MG63 (cell line): ENCODE results near the gene MPIG6B. TPM values are rescaled to one million over a fixed set of nuclear protein-coding genes. Genes with fewer than 3 reads are reported as not detected.

ENCODE experiments used
- DNase-seq: peaks from one replicate; pipeline ENCODE4 v3.0.0-alpha.2; 2020
- H3K27me3 ChIP-seq: fragments of 250-450 bp; sonication (Bioruptor Pico); 2 replicates; pipeline ENCODE4 v1.5.1; 2020; ENCODE audit warnings: mild to moderate bottlenecking, moderate library complexity
- H3K36me3 ChIP-seq: fragments of 250-450 bp; sonication (Bioruptor Pico); 2 replicates; pipeline ENCODE4 v1.5.1; 2020; ENCODE audit warnings: mild to moderate bottlenecking, moderate library complexity
- H3K4me3 ChIP-seq: fragments of 250-450 bp; sonication (Bioruptor Pico); 2 replicates; pipeline ENCODE4 v1.5.1; 2020; ENCODE audit warnings: mild to moderate bottlenecking, moderate library complexity
- H3K9me3 ChIP-seq: fragments of 250-450 bp; sonication (Bioruptor Pico); 2 replicates; pipeline ENCODE4 v1.5.1; 2020; ENCODE audit warnings: mild to moderate bottlenecking, moderate library complexity
- total RNA-seq: library from RNA; depleted of rRNA; stranded (reverse); fragments of >200 nt; shearing (Covaris generic); gene quantifications from 2 replicates; pipeline ENCODE4 v1.2.3, GENCODE V29; 2014; ENCODE audit warnings: low replicate concordance

Gene MPIG6B
- total RNA-seq, 1 experiment from 2014 or later, result not detected

- Histone ChIP-seq H3K27me3 (no peaks in the 10 kb centered on the region), H3K36me3 (peaks cover 31% of the 10 kb centered on the region), H3K4me3 (peak within 1 kb of the TSS; percentile 66), H3K9me3 (no peaks in the 10 kb centered on the region)
- DNase-seq, result no peak
Measured at GRCh38 chr6:31728767-31729514, 5.8 kb downstream of the MPIG6B start, which contains the start of gene DDAH2. TSS of gene DDAH2 (minus strand) at chr6:31729299. CDS start at chr6:31729161, 138 bp downstream.

- Histone ChIP-seq H3K4me3 (peak overlapping the region; percentile 66), H3K9me3 (no peaks in the 10 kb centered on the region), H3K36me3 (peaks cover 37% of the 10 kb centered on the region), H3K27me3 (no peaks in the 10 kb centered on the region)
- peak; percentile 73 for DNase-seq
Measured at GRCh38 chr6:31729515-31729978, 6.4 kb downstream of the MPIG6B start.

- H3K36me3 ChIP-seq, result peaks cover 43% of the 10 kb centered on the region
- peak; percentile 83 for DNase-seq
Measured at GRCh38 chr6:31729979-31730630, 6.9 kb downstream of the MPIG6B start.

DNA sequence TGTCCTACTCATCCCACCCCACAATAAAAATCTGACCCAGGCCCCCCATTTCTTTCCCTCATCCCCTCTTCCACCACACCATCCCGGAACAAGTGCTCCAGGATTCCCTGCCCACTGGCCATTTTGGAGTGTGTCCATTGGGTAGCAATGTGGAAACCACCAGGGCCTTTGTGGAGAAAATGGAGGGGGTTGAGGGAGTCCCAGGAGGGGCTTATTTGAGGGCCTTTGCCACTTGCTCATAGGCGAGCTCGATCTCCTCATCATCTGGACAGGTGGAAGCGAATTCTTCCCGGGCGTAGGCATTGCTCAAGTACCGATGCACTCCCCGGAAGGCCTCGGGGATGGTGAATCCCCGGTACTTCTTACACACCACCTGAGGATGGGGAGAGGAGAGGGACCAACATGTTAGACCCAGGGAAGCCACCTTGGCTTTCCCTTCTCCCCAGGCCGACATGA, 7.5 kb downstream of the MPIG6B start:
- DNase-seq, result no peak
- no peaks in the 10 kb centered on the region for H3K9me3 ChIP-seq
- H3K27me3 ChIP-seq, result no peaks in the 10 kb centered on the region
- H3K36me3 ChIP-seq, result peaks cover 45% of the 10 kb centered on the region
- peak overlapping the region; percentile 66 for H3K4me3 ChIP-seq

More at GRCh38 chr6:31729979-31730630, 6.9 kb downstream of the MPIG6B start:
- Histone ChIP-seq H3K27me3 (no peaks in the 10 kb centered on the region), H3K4me3 (peak overlapping the region; percentile 66), H3K9me3 (no peaks in the 10 kb centered on the region)

DNA sequence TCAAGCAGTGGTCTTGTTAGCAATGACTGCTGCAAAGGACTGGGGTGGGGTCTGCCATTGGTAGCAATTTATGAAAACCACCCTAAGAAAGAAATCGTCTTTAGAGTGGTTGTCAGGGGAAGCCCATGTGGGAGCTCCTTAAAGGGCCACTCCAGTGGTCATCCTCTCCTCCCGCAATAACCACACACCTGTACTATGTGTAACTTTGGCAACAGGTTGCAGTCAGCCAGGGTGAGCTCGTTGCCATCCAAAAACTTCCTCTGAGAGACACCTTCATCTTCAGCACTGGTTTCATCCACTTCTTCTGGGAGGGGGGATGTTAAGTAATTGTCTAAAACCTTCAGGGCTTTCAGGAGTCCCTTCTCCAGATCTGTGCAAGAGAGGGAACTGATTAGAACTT, 8.9 kb downstream of the MPIG6B start:
- no peak overlapping the region for H3K4me3 ChIP-seq
- DNase-seq, result no peak
- no peaks in the 10 kb centered on the region for H3K9me3 ChIP-seq
- no peaks in the 10 kb centered on the region for H3K27me3 ChIP-seq
- H3K36me3 ChIP-seq, result peaks cover 45% of the 10 kb centered on the region

DNA sequence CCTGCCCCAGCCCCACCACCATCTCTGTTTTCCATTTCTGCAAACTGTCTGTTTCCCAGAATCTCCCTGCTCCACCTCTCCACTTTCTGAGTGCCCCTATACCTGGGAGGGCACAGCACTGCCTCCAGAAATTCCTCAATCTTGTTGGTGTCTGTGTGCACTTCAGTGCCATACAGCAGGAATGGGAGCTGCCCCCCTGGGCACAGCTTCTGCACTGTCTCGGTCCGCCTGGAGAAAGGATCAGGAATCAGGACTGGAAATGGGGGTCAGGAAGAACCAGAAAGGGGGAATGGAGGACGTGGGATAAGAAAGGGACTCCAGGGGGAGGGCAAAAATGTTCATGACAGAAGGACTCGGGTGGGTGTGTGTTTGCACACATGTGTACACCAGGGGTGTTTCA, 10.6 kb downstream of the MPIG6B start:
- Histone ChIP-seq H3K9me3 (no peaks in the 10 kb centered on the region), H3K27me3 (no peaks in the 10 kb centered on the region), H3K36me3 (peaks cover 45% of the 10 kb centered on the region), H3K4me3 (no peak overlapping the region; the same call in 1 of the 2 replicates)
- no peak for DNase-seq

DNA sequence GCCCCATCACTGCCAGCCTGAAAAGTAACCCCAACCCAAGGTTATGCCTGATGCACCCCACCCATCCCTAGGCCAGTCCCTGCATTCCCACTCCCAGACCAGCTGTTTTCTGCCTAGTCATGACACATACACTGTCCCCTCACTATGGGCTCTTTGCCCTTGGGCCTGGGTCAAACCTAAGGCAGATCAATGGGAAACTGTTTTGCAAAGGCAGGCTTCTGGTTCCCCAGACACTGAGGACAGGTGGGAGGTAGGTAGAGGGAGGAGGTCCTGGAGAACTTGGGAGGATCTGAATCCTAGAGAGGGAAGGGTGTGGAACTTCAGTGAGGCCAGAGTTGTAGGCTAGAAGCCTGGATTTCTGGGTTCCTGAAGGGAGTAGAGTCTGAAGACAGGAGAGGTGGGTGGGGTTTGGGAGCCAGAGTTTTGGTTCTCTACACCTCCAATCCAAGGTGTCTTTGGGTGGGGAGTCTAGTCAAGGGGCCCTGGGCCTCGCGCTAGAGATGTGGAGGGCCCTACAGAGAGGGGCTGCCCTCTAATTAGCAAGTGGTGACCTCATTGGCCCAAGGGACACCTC, 11.2 kb downstream of the MPIG6B start:
- H3K9me3 ChIP-seq, result no peaks in the 10 kb centered on the region
- no peaks in the 10 kb centered on the region for H3K27me3 ChIP-seq
- peaks cover 45% of the 10 kb centered on the region for H3K36me3 ChIP-seq
- peak overlapping the region; percentile 82 for H3K4me3 ChIP-seq
- no peak for DNase-seq

DNA sequence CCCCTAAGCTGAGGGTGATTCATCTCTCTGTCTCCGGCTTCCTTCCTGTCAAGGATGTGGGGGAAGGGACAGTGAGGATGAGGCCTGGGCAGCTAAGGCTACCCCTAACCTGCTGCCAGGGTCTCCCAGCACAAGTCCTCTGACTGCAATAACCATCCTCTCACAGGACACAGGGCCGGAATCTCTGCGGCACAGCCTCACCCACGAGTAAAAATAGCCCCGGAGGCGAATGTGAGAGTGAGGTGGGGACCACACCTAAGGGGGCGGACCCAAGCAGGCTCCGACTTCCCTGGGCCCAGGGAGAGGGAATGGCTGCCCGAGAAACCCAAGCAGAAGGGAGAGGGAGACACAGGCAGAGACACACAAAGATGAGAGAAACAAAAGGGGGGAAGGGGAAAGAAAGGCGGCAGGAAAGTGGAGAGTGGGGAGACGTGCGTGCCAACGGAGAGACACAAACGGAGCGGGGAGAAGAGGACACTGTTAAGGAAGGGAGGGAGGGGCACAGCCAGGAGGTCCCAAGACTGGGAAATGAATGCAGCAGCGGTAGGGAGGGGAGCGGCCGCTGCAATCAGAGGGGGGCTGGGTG, 11.7 kb downstream of the MPIG6B start:
- Histone ChIP-seq H3K36me3 (peaks cover 45% of the 10 kb centered on the region), H3K9me3 (no peaks in the 10 kb centered on the region), H3K4me3 (peak overlapping the region; percentile 82), H3K27me3 (no peaks in the 10 kb centered on the region)
- DNase-seq, result peak; percentile 73

GRCh38 chr6:31736021-31736767, 13.0 kb downstream of the MPIG6B start, which contains the start of gene CLIC1:
TSS of gene CLIC1 (minus strand) at chr6:31736530. CDS start at chr6:31736300, 230 bp downstream.
- peak; percentile 88 for DNase-seq
- no peaks in the 10 kb centered on the region for H3K9me3 ChIP-seq
- H3K27me3 ChIP-seq, result no peaks in the 10 kb centered on the region
- peak within 1 kb of the TSS; percentile 82 for H3K4me3 ChIP-seq
- H3K36me3 ChIP-seq, result peaks cover 38% of the 10 kb centered on the region

DNA sequence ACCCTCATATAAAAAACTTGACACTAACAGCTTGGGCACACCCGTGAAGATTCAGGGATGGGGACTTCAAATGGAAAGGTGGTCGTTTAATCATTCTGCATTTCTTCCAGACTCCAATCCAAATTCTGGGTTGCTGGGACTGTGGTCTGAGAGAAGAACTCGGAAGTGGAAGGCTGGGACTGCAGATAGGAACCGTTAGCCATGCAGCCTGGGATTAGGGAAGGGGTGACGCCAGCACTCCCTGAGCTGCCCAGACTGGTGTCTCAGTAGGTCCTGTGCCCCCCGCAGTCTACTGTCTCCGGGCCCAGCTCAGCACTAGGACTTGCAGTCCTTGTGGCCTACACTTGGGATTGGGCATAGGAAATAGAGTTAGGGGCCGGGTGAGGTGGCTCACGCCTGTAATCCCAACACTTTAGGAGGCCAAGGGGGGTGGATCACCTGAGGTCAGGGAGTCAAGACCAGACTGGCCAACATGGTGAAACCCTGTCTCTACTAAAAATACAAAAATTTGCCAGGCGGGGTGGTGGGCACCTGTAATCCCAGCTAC, 13.7 kb downstream of the MPIG6B start:
- no peak for DNase-seq
- H3K36me3 ChIP-seq, result peaks cover 38% of the 10 kb centered on the region
- peak overlapping the region; percentile 82 for H3K4me3 ChIP-seq
- no peaks in the 10 kb centered on the region for H3K9me3 ChIP-seq
- no peaks in the 10 kb centered on the region for H3K27me3 ChIP-seq

DNA sequence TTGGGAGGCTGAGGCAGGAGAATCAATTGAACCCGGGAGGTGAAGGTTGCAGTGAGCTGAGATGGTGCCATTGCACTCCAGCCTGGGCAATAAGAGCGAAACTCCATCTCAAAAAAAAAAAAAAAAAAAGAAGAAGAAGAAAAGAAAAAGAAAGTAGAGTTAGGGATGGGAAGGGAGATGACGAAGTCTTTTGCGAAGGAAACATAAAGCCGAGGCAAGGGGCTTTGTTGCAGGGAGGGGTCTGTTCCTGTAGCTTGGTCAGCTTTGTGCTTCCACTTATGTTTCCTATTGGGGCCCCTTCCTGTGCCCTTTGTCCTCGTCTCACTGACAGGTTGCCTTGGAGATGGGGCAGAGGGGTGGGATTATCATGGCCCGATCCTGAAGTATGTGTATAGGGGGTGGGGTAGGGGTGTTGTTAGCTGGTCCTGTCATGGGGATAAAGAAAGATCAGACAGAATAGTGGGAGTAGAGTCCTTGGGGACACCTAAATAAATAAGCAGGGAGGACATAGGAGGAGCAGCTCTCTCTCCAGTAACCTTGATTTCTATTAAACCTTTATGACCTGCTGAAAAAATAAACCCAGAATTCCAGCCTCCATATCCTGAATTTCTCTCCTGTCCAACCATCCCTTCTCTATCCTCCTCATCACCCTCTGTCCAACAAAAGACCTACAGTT, 14.3 kb downstream of the MPIG6B start:
- DNase-seq, result no peak
- Histone ChIP-seq H3K27me3 (no peaks in the 10 kb centered on the region), H3K4me3 (no peak overlapping the region), H3K36me3 (peaks cover 38% of the 10 kb centered on the region), H3K9me3 (no peaks in the 10 kb centered on the region)

DNA sequence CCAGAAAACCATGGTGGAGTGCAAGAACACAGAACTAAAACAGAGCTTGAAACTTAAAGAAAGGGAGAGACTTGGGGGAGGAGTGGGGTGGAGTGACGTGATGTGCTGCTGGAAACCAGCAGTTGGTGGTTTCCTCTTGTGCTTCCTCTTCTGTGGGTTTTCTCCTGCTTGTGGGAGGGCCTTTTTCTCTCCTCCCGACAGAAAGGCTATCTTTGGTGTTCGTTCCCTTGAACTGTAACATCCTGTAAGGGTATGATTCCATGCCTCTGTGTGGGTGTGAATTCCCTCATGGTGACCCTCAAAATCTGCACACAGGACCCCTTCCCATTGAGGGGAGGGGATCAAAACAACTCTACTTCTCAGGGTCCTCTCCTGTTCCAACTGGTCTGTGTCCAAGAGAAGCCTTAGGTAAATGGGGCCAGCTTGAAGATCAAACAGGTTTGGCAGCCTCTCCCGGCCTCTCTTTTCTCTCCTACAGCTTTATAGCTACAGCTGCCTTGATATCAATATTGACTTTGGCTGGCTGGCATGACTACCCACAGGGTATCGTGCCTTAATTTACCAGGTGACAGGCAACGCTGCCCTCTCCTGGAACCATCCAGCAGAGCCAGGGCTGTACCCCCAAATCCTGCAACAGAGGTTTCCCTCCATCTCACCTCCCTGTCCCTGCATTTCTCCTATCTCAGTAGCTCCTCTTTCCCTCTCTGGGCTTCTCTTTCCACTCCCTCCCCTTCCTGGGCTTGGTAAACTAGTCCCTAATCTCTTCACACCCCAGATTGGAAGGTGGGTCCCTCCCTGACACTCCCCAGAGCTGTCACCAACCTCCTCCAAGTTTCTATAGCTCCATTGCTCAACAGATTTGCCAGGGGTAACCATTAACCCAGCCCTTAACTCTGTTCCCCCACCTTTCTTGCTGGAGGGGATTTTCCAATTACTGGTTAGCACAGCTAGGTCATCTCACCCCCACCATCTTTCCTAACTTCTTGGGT, 15.1 kb downstream of the MPIG6B start:
- Histone ChIP-seq H3K36me3 (peaks cover 40% of the 10 kb centered on the region), H3K4me3 (no peak overlapping the region), H3K9me3 (no peaks in the 10 kb centered on the region), H3K27me3 (no peaks in the 10 kb centered on the region)
- DNase-seq, result no peak

DNA sequence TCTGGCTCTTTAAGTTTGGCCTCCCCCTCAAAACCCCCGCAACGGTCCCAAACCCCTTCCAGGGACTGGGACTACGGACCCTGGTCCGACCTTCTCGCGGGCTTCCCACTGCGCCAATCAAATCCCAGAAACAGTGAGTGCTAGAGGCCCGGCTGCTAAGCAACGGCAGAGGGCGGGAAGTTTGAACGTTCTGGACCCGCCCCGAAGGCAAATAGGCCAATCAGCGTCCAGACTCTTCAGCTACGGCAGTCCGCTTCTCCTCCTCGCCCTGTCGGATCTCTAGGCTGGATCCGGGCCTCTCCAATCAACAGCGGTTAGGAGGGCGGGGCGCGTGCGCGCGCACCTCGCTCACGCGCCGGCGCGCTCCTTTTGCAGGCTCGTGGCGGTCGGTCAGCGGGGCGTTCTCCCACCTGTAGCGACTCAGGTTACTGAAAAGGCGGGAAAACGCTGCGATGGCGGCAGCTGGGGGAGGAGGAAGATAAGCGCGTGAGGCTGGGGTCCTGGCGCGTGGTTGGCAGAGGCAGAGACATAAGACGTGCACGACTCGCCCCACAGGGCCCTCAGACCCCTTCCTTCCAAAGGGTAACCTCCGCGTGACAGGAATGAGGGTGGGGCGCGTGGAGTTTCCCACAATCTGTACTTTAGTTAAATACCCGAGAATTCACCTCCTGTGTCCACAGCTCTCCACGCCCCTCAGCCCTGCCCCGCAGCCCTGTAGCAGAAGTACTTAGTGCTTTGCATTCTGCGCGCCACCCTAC, 16.6 kb downstream of the MPIG6B start, which contains the start of gene MSH5:
Gene MSH5, plus strand, starts transcription at position 367 of the 758 bp plus-strand sequence. CDS start 462 bp downstream, outside the sequence.
- Histone ChIP-seq H3K4me3 (peak within 1 kb of the TSS; percentile 69), H3K9me3 (no peaks in the 10 kb centered on the region), H3K27me3 (no peaks in the 10 kb centered on the region), H3K36me3 (peaks cover 27% of the 10 kb centered on the region)
- DNase-seq, result peak; percentile 96
